COR-L47 (cell line): ENCODE measurements around the gene SPAG17.

ENCODE experiments used
- DNase-seq: peaks from one replicate; lab custom pipeline; 2025; lab: John Stamatoyannopoulos, UW

SPAG17 gene

GRCh38 chr1:118185084-118185832, at the start of gene SPAG17:
SPAG17 (minus strand) TSS chr1:118185228; CDS start chr1:118185157, 71 bp downstream.
- no peak for DNase-seq

- DNase-seq = no peak
These were observed 40.4 kb upstream of the SPAG17 start for GRCh38 chr1:118225471-118225870.

DNA sequence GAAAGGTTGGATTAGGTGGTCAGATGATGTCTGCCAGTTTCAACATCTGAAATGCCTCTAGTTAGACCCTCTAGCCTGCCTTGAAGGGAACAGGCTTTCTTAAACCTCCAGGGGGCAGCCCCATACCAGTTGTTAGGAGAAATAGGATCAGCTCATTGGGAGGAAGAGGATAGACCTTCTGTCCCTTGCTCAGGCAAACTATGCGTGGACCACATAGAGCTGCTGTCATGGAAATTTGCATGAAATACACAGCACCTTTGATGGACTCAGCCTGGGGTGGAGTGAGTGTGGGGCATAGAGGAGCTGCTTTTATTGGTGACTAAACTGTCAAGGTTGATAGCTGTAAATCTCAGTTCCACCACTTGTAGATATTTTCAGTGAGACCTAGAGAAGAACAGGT, 38.4 kb upstream of the SPAG17 start:
- peak; percentile 5 for DNase-seq

GRCh38 chr1:118219438-118219837, 34.4 kb upstream of the SPAG17 start:
- DNase-seq = no peak

GRCh38 chr1:118217141-118217838, 32.3 kb upstream of the SPAG17 start:
- no peak for DNase-seq

DNA sequence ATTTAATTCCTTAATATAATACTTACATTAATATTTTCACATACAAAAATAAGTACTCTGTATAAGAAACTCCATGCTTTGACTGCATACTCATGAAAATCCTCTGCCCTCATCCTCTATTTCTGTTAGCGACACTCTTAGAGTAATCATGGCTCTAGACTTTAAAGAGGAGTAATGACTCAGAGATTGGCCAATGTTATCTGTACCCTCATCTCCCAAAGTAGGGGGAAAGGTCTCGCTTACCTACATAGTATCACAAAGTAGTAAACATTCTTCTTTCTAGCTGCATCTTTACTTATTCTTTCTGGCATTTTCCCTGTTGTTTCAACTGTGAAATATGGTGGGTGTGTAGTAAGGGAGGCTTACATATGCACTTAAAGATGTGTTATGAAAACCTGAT, 29.8 kb upstream of the SPAG17 start:
- DNase-seq = no peak

DNA sequence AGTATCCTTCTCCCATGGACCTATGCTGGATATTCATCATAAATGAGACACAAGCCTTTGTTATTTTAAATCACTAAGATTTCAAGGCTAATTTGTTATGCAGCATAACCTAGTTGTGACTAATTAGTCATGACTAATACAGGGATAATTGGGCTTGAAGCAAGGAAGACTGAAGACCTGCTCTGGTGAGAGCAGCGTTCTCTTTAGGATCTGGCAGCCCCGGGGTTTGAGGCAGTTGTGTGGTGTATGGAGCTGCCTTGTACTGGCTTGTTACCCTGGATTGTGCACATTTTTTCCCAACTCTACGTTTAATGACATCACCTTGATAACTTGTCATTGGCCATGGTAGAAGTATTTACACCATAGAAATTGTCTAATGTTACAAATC, 25.7 kb upstream of the SPAG17 start:
- DNase-seq = no peak

- no peak for DNase-seq
These were observed 25.2 kb upstream of the SPAG17 start for GRCh38 chr1:118210051-118210722.

DNA sequence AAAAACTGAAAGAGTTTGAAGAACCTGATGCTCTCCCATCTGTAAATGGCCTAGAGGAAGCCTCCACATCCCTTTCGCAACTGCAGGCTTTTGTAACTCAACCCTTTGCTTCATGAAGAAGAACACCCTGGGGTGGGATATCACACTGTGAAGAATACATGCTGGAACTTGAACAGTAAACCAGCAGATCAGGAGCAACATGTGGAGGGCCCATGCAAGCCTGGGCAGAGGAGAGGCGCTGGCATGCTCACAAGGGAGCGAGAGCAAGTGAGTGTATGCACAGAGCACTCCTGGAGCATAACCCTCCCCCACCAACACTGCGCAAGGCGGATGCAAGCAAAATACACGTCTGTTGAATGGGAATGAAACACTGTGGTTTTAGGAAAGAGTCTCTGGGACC, 24.6 kb upstream of the SPAG17 start:
- no peak for DNase-seq

DNA sequence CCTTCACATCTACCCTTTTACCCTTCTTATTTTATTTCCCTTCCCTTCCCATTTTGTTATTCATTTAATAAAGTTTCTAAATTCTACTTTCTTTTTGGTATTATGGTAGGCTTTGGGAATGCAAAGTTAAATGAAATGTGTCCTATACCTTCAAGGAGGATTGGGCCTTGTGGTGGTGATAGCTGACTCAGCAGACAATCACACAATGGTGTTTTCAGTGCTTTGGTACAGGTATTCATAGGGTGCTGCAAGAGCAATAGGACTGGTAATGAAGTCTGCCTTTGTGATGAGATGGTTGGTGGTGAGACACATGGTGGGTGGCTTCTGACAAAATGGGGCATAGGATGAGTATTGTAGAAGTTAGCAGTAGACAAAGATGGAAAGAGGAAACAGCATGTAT, 21.9 kb upstream of the SPAG17 start:
- no peak for DNase-seq

DNA sequence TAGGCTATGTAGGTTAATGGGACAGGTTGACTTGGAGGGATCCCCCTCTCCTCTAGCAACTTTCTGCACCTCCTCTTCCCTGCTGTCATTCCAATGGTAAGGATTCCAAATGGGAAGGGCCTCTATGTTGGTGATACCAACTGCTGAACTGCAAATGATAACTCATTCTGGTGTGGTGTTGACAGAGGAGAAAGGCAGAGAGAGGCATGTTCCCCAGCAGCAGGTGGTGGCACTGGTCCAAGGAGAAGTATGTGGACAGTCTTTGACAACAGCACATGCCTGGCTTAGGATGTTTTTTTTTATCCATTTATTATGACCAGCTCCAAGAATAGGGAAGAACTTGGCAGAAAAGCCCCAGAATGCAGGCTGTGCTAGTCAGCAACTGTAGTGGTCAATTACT, 19.6 kb upstream of the SPAG17 start:
- peak; percentile 10 for DNase-seq

DNA sequence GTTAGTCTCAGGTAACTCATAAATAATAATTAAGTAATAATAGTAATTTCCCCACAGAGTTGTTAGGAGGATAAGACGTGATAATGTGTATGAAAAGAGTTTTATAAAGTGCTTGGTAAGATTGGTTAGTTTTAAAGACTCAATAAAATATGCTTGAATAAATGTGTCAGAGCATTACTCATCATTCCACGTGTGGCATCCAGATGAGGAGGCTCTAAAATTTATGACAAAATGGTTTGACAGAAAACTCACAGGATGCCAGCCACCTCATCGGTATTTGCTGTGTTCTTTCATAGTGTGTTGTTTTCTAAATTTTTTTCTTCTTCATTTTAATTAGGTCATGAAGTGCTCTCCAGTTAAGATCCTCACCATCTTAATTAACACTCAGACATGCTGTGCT, 19.1 kb upstream of the SPAG17 start:
- no peak for DNase-seq

DNA sequence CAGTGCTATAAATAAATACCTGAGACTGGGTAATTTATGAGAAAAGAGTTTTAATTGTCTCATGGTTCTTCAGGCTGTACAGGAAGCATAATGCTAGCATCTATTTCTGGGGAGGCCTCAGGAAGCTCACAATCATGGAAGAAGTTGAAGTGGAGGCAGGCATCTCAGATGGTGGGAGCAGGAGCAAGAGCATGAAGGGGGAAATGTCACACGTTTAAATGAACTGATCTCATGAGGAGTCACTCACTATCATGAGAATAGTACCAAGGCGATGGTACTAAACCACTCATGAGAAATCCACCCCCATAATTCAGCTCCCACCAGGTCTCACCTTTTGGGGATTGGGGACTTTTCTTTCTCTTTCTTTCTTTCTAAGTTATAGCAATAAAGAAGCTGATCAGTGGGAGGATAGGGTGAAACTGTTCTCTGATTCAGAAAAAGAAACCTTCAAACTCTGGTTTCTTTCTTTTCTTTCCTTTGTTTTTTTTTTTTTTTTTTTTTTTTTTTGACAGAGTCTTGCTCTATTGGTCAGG, 17.1 kb upstream of the SPAG17 start:
- no peak for DNase-seq

GRCh38 chr1:118201524-118201923, 16.5 kb upstream of the SPAG17 start:
- DNase-seq = no peak

GRCh38 chr1:118200836-118201235, 15.8 kb upstream of the SPAG17 start:
- no peak for DNase-seq

DNA sequence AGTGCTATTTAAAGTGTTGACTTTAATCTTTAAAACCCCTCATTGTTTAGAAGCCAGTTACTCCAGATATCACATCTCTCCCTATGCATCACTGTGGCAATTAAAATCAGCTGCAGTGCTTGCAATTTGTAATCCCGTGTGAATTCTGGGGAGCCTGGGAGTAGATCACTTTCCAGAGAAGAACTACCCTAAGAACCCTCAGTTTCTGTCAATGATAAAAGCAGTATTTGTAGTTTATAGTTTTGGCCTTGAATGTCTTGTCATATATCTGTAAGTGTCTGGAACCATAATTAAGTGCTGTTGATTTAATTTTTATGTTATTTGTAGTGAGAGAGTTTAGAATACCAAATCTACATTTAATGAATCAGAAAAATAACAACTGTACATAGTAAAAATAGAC, 5.5 kb upstream of the SPAG17 start:
- DNase-seq = no peak

- no peak for DNase-seq
These were observed 4.5 kb upstream of the SPAG17 start for GRCh38 chr1:118189564-118189963.

DNA sequence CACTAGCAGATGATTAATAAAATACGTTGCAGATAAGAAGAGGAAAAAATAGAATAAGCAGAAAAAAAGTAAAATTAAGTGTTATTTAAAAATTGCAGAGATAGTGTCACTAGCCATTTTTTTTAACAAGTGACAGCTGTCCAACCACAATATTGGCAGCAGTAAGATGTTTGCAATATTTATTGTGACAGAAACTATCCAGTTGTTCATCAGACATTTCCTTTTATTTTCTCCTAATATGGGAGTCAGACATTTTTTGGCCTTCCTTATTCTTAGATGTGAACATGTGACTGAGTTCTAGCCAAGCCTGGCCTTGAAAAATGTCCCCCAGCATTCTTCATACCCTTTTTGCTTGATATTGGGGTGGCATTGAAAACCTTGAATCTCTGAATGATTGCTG, 3.4 kb upstream of the SPAG17 start:
- no peak for DNase-seq

- DNase-seq = no peak
These were observed 998 bp upstream of the SPAG17 start for GRCh38 chr1:118186026-118186425.

GRCh38 chr1:118184739-118185083, 317 bp downstream of the SPAG17 start:
- DNase-seq = no peak

DNA sequence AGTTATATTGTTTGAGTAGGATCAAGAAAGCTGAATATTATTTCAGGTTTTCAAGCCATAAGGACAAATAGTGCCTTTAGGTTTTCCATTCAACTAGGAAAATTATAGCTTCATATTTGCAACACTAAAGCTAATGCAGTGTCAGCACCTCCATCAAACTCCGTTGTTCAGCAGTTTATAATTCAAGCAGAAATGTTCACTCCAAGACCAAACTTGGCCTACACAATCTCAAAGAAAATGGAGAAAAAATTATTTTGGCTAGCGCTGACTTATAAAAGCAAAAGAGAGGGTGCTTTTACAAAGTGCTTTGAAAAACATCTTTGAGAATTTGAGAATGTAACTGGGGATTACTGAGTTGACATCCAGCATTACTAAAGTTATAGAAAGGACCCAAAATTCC, 1.4 kb downstream of the SPAG17 start:
- no peak for DNase-seq

- DNase-seq = no peak
These were observed 7.0 kb downstream of the SPAG17 start for GRCh38 chr1:118177998-118178397.

- DNase-seq = no peak
These were observed 16.0 kb downstream of the SPAG17 start for GRCh38 chr1:118169016-118169415.
